Activated naive CD8-positive, alpha-beta T cell (primary cell): ENCODE results near the gene RGP1.
A peak's percentile ranks its signal among the peaks of the same experiment; 100 is the strongest.

Experiments used
- H3K27ac Mint-ChIP-seq: one replicate; pipeline ENCODE4 v1.8.0; 2021; ENCODE audit warnings: mixed read lengths
- H3K27me3 Mint-ChIP-seq: one replicate; pipeline ENCODE4 v1.8.0; 2021; ENCODE audit warnings: mixed read lengths
- H3K36me3 Mint-ChIP-seq: one replicate; pipeline ENCODE4 v1.8.0; 2021; ENCODE audit warnings: mixed read lengths
- H3K4me1 Mint-ChIP-seq: one replicate; pipeline ENCODE4 v1.8.0; 2021; ENCODE audit warnings: low read depth, mixed read lengths
- H3K4me3 Mint-ChIP-seq: one replicate; pipeline ENCODE4 v1.8.0; 2021; ENCODE audit warnings: mild to moderate bottlenecking, mixed read lengths
- H3K9me3 Mint-ChIP-seq: one replicate; pipeline ENCODE4 v1.8.0; 2021; ENCODE audit warnings: low read depth, mixed read lengths

RGP1 gene

GRCh38 chr9:35792024-35792813, 43.1 kb downstream of the RGP1 start:
- peaks cover 7% of the 10 kb centered on the region for H3K36me3 Mint-ChIP-seq
- no peaks in the 10 kb centered on the region for H3K9me3 Mint-ChIP-seq
- H3K27ac Mint-ChIP-seq, result no peak overlapping the region
- H3K27me3 Mint-ChIP-seq, result no peaks in the 10 kb centered on the region
- no peak overlapping the region for H3K4me3 Mint-ChIP-seq
- peaks cover 9% of the 10 kb centered on the region for H3K4me1 Mint-ChIP-seq

- H3K4me1 Mint-ChIP-seq, result peaks cover 12% of the 10 kb centered on the region
- no peak overlapping the region for H3K4me3 Mint-ChIP-seq
- peaks cover 4% of the 10 kb centered on the region for H3K36me3 Mint-ChIP-seq
- no peak overlapping the region for H3K27ac Mint-ChIP-seq
- no peaks in the 10 kb centered on the region for H3K9me3 Mint-ChIP-seq
- H3K27me3 Mint-ChIP-seq, result no peaks in the 10 kb centered on the region
These were observed 43.7 kb downstream of the RGP1 start for GRCh38 chr9:35792826-35793225.

- peaks cover 16% of the 10 kb centered on the region for H3K4me1 Mint-ChIP-seq
- no peak overlapping the region for H3K27ac Mint-ChIP-seq
- no peaks in the 10 kb centered on the region for H3K27me3 Mint-ChIP-seq
- peaks cover 4% of the 10 kb centered on the region for H3K36me3 Mint-ChIP-seq
- no peak overlapping the region for H3K4me3 Mint-ChIP-seq
- H3K9me3 Mint-ChIP-seq, result no peaks in the 10 kb centered on the region
These were observed 44.4 kb downstream of the RGP1 start for GRCh38 chr9:35793461-35793860.

GRCh38 chr9:35795695-35796094, 46.6 kb downstream of the RGP1 start:
- no peaks in the 10 kb centered on the region for H3K27me3 Mint-ChIP-seq
- H3K27ac Mint-ChIP-seq, result no peak overlapping the region
- H3K9me3 Mint-ChIP-seq, result no peaks in the 10 kb centered on the region

GRCh38 chr9:35797311-35798109, 48.4 kb downstream of the RGP1 start:
- H3K4me3 Mint-ChIP-seq, result no peak overlapping the region
- H3K9me3 Mint-ChIP-seq, result no peaks in the 10 kb centered on the region
- peaks cover 16% of the 10 kb centered on the region for H3K36me3 Mint-ChIP-seq
- H3K27me3 Mint-ChIP-seq, result no peaks in the 10 kb centered on the region
- H3K27ac Mint-ChIP-seq, result no peak overlapping the region
- peaks cover 21% of the 10 kb centered on the region for H3K4me1 Mint-ChIP-seq

More at GRCh38 chr9:35795695-35796094, 46.6 kb downstream of the RGP1 start:
- H3K4me3 Mint-ChIP-seq, result no peak overlapping the region
- peaks cover 21% of the 10 kb centered on the region for H3K4me1 Mint-ChIP-seq
- peaks cover 11% of the 10 kb centered on the region for H3K36me3 Mint-ChIP-seq

- no peaks in the 10 kb centered on the region for H3K9me3 Mint-ChIP-seq
- H3K36me3 Mint-ChIP-seq, result peaks cover 17% of the 10 kb centered on the region
- peaks cover 21% of the 10 kb centered on the region for H3K4me1 Mint-ChIP-seq
- H3K27ac Mint-ChIP-seq, result peak overlapping the region; percentile 84
- H3K27me3 Mint-ChIP-seq, result no peaks in the 10 kb centered on the region
- no peak overlapping the region for H3K4me3 Mint-ChIP-seq
These were observed 49.7 kb downstream of the RGP1 start for GRCh38 chr9:35798658-35799374.

GRCh38 chr9:35800530-35800929, 51.4 kb downstream of the RGP1 start:
- no peak overlapping the region for H3K27ac Mint-ChIP-seq
- H3K36me3 Mint-ChIP-seq, result peaks cover 17% of the 10 kb centered on the region
- H3K4me3 Mint-ChIP-seq, result no peak overlapping the region
- no peaks in the 10 kb centered on the region for H3K9me3 Mint-ChIP-seq
- H3K4me1 Mint-ChIP-seq, result peaks cover 17% of the 10 kb centered on the region
- H3K27me3 Mint-ChIP-seq, result no peaks in the 10 kb centered on the region

GRCh38 chr9:35801328-35802128, 52.4 kb downstream of the RGP1 start:
- Mint-ChIP-seq H3K4me1 (peaks cover 17% of the 10 kb centered on the region), H3K9me3 (no peaks in the 10 kb centered on the region), H3K4me3 (no peak overlapping the region), H3K27me3 (no peaks in the 10 kb centered on the region), H3K36me3 (peaks cover 17% of the 10 kb centered on the region), H3K27ac (no peak overlapping the region)

GRCh38 chr9:35806101-35806500, 57.0 kb downstream of the RGP1 start:
- Mint-ChIP-seq H3K4me1 (peaks cover 5% of the 10 kb centered on the region), H3K36me3 (peaks cover 4% of the 10 kb centered on the region), H3K4me3 (no peak overlapping the region), H3K9me3 (no peaks in the 10 kb centered on the region), H3K27me3 (no peaks in the 10 kb centered on the region), H3K27ac (no peak overlapping the region)
